Activated T-helper 17 cell treated with anti-CD3 and anti-CD28 coated beads, Interleukin-2, amount 50 U/mL, for 72 hours (primary cell): ENCODE measurements around the gene PLS1. TPM values are rescaled to one million over a fixed set of nuclear protein-coding genes. Genes with fewer than 3 reads are reported as not detected.
"Not testable (repeated sequence)": the region's sequence is repeated elsewhere in the genome, so short reads cannot be mapped to it uniquely, and the experiment has no call there.

Experiments used
- ATAC-seq: fragments of 150-1000 bp; cut with Tn5 transposase; replicated peaks from 2 replicates; pipeline ENCODE4 v1.10.0; 2021; ENCODE audit warnings: mild to moderate bottlenecking, moderate library complexity
- H3K27ac Mint-ChIP-seq: one replicate; pipeline ENCODE4 v1.8.0; 2022; ENCODE audit warnings: mixed read lengths
- H3K27me3 Mint-ChIP-seq: one replicate; pipeline ENCODE4 v1.8.0; 2022; ENCODE audit warnings: mixed read lengths
- H3K36me3 Mint-ChIP-seq: one replicate; pipeline ENCODE4 v1.8.0; 2022; ENCODE audit warnings: low read depth, mild to moderate bottlenecking, mixed read lengths
- H3K4me1 Mint-ChIP-seq: one replicate; pipeline ENCODE4 v1.8.0; 2022; ENCODE audit warnings: mixed read lengths
- H3K4me3 Mint-ChIP-seq: one replicate; pipeline ENCODE4 v1.8.0; 2022; ENCODE audit warnings: mild to moderate bottlenecking, mixed read lengths
- H3K9me3 Mint-ChIP-seq: one replicate; pipeline ENCODE4 v1.8.0; 2022; ENCODE audit warnings: mixed read lengths
- total RNA-seq, 2 donors: library from RNA; stranded (reverse); gene quantifications; one replicate each; pipeline ENCODE4 v1.2.3, GENCODE V29; 2022

PLS1 gene
- total RNA-seq, 2 donors from 2014 or later: 1.5 to 5.4 TPM

DNA sequence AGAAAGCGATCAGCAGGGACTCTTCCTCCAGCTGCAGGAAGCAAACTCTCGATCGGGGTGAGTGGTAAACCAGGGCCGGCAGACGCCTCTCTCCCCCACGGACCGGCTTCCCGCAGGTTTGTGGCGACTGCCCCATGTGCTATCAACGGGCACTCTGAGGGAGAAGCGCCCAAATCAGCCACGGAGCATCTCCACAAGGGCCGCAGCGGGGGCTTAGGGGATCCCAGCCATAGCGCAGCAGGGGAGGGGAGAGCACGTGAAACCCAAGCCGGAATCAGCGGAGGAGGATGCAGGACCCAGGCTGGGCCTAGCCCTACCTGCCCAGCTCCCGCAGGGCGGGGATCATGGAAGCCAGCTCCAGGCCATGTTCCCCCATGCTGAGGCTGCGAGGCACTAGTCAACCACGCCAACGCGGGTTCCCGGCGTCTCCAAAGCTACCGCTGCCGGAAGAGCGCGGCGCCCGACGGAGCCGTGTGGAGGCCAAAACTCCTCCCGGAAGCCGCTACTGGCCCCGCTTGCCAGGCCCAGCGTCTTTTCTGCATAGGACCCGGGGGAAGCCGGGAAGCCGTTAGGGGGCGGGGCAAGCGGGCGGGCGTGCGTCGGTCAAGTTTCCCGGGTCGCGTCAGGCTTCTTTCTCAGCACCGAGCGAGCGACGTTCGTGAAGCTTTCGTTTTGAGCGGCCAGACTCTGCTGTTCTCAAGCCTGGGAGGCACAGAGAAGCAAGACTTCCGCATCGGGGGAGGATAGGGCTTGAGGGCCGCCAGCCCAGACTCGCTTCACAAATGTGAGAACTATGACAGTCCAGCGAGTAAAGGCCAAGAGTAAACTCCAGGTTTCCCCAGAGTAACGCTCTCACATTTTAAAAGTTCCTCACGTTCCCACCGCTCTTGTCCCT is 17.6 kb upstream of the PLS1 start, which contains the start of gene ATR:
Gene ATR (minus strand): TSS at position 405 of the 895 bp plus-strand sequence. CDS start 29 bp downstream, at position 376.
- Mint-ChIP-seq H3K4me1 (peaks cover 28% of the 10 kb centered on the region), H3K9me3 (no peaks in the 10 kb centered on the region), H3K27me3 (peaks cover 6% of the 10 kb centered on the region), H3K27ac (peak within 1 kb of the TSS; percentile 97), H3K36me3 (peaks cover 19% of the 10 kb centered on the region), H3K4me3 (peak within 1 kb of the TSS; percentile 98)
- peak; percentile 96 for ATAC-seq

DNA sequence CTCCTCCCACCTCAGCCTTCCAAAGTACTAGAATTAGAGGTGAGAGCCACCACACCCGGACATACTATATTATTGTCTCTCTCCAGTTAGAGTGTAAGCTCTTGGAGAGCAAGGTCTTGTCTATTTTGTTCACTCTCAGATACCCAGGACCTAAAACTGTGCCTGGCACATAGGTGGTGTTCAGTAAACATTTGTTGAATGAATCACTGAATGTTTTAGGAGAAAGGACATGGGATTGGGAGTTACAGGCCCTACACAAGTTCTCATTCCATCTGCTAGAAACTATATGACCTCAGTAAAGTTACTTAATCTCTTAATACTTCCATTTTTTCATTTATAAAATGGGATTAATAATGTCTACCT is 16.2 kb upstream of the PLS1 start:
- peaks cover 22% of the 10 kb centered on the region for H3K4me1 Mint-ChIP-seq
- peak overlapping the region; percentile 97 for H3K27ac Mint-ChIP-seq
- ATAC-seq: no peak
- peak overlapping the region; percentile 98 for H3K4me3 Mint-ChIP-seq
- peaks cover 14% of the 10 kb centered on the region for H3K36me3 Mint-ChIP-seq
- H3K9me3 Mint-ChIP-seq: no peaks in the 10 kb centered on the region
- H3K27me3 Mint-ChIP-seq: peaks cover 6% of the 10 kb centered on the region

DNA sequence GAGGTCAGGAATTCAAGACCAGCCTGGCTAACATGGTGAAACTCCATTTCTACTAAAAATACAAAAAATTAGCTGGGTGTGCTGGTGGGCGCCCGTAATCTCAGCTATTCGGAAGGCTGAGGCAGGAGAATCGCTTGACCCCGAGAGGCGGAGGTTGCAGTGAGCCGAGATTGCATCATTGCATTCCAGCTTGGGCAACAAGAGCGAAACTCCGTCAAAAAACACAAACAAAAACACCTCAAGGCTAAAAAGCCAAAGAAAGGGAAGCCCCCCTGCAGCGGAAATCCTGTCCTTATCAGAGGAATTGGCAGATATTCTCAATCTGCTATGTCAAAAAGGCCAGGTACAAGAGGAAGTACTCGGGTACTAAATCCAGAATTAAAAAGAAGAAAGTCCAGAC is 15.1 kb upstream of the PLS1 start:
- H3K27me3 Mint-ChIP-seq: not testable (repeated sequence)

DNA sequence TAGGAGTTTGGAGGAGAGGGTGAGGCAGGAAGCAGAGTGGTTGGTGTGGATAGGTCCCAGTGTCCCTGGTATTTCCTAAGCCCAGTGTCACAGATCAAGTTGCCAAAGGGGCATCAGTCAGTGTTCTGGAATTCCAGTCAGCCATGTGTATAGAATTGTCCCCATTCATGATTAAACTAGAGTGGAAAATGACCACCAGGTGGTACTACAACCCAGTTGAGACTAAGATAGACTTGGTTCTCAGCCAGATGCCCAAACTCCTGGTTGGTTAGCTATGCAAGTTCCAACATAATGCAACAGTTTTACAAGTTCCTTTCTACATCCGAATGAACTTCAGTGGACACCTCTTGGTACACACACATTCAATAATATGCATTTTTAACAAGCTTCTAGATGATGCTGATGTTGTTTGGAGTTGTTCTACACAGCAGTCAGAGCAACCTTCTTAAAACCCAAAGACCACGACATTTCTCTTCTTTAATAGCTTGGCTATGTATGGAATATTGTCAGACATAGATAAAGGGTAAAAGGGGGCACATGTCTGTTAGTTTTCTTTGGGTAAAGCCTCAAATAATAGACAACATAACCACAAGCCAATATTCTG is 9.3 kb upstream of the PLS1 start:
- H3K4me1 Mint-ChIP-seq: no peaks in the 10 kb centered on the region
- no peaks in the 10 kb centered on the region for H3K36me3 Mint-ChIP-seq
- H3K4me3 Mint-ChIP-seq: no peak overlapping the region
- H3K9me3 Mint-ChIP-seq: no peaks in the 10 kb centered on the region
- ATAC-seq: peak; percentile 53
- no peak overlapping the region for H3K27ac Mint-ChIP-seq
- peaks cover 10% of the 10 kb centered on the region for H3K27me3 Mint-ChIP-seq

More for the DNA sequence above, 15.1 kb upstream of the PLS1 start:
- H3K4me1 Mint-ChIP-seq: peaks cover 13% of the 10 kb centered on the region
- H3K36me3 Mint-ChIP-seq, ATAC-seq, H3K4me3 Mint-ChIP-seq, H3K9me3 Mint-ChIP-seq, H3K27ac Mint-ChIP-seq: not testable (repeated sequence)

DNA sequence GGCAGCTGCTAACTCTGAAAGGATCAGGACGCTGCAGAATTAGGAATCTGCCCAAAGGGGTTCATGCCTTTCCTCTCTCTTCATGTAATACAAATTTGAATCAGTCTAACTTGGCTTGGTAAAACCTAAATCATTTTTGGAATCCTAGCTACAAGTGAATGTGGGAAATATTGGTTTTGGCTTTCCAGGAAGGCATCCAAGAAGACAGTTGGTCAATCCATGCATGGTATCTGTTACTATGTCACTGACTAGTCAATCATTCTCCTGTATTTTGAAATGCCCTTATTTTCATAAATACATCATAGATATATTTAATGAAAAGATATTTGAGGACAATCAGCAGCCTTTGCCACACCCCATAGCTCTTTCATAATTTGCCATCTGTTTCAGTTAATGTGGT is 7.5 kb upstream of the PLS1 start:
- H3K27ac Mint-ChIP-seq: no peak overlapping the region
- no peaks in the 10 kb centered on the region for H3K36me3 Mint-ChIP-seq
- H3K4me3 Mint-ChIP-seq: no peak overlapping the region

DNA sequence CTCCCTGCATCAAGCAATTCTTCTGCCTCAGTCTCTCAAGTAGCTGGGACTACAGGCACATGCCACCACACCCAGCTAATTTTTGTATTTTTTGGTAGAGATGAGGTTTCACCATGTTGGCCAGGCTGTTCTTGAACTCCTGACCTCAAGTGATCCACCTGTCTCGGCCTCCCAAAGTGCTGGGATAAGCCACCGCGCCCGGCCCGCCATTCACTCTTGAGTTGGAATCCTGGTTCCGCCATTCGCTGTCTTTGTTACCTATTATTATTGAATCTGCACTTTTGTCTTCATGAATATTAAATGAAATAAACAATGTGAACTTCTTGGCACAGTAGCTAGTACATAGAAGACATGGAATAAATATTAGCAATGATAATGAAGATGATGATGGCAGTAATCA is 3.9 kb upstream of the PLS1 start:
- ATAC-seq, H3K9me3 Mint-ChIP-seq, H3K4me3 Mint-ChIP-seq, H3K27ac Mint-ChIP-seq, H3K4me1 Mint-ChIP-seq, H3K27me3 Mint-ChIP-seq, H3K36me3 Mint-ChIP-seq: not testable (repeated sequence)

More for the DNA sequence above, 7.5 kb upstream of the PLS1 start:
- H3K9me3 Mint-ChIP-seq: no peaks in the 10 kb centered on the region
- no peaks in the 10 kb centered on the region for H3K4me1 Mint-ChIP-seq
- H3K27me3 Mint-ChIP-seq: peaks cover 4% of the 10 kb centered on the region
- no peak for ATAC-seq

DNA sequence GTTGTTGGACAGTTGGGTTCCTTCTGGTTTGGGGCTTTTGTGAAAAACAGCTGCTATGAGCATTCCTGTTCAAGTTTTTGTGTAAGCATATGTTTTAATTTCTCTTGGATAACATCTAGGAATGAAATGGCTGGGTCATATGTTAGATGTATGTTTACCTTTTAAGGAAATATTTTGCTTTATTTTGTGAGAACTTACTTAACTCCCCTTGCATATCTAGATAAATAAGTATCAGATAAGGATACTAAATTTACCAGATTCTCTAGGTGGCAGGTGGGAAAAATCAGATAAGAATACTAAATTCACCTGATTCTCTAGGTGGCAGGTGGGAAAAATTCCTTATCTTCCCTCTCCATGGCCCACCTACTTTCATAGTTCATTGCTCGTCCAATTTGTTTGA is 1.1 kb upstream of the PLS1 start:
- Mint-ChIP-seq H3K36me3 (no peaks in the 10 kb centered on the region), H3K9me3 (no peaks in the 10 kb centered on the region), H3K4me3 (peak overlapping the region; percentile 91), H3K27me3 (peaks cover 1% of the 10 kb centered on the region), H3K4me1 (no peaks in the 10 kb centered on the region), H3K27ac (no peak overlapping the region)
- ATAC-seq: no peak

DNA sequence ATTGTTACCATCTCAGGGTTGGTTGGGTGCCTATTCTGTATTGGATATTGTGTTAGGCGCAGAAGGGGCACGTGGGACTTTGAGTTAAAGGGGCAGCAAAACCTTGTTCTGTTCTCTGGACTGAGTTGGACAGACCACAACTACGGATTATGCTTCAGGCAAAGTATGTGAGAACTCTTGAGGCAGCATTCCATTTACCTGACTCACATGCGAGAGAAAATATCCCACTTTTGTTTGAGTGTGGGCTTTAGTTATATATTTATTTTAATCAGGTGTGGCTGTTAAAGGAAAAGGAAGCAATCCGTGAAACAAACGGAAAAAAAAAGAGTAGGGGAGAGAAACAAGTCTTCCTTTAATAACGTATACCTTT is 627 bp upstream of the PLS1 start:
- ATAC-seq: no peak
- no peaks in the 10 kb centered on the region for H3K9me3 Mint-ChIP-seq
- no peaks in the 10 kb centered on the region for H3K36me3 Mint-ChIP-seq
- H3K4me3 Mint-ChIP-seq: peak overlapping the region; percentile 91
- H3K27me3 Mint-ChIP-seq: no peaks in the 10 kb centered on the region
- peak overlapping the region; percentile 49 for H3K27ac Mint-ChIP-seq
- H3K4me1 Mint-ChIP-seq: no peaks in the 10 kb centered on the region

DNA sequence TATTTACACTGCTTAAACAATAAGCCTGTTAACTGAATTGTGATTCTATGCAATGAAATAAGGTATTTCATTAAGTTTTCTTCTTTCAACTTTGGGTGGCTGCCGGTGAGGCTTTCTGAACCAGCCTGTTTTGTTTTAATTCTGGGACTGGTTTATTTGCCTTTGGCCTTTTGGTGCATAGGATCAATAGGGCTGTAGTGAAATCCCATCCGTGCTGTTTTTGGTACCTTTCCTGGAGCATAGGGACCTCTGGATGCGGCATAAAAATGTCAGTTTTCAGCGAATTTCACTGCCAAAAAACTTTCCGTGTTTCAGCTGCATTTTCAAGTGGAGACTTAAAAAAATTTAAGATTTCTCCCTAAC is 514 bp downstream of the PLS1 start:
- Mint-ChIP-seq H3K27ac (no peak overlapping the region), H3K27me3 (no peaks in the 10 kb centered on the region), H3K9me3 (no peaks in the 10 kb centered on the region), H3K4me3 (peak overlapping the region; percentile 91), H3K36me3 (no peaks in the 10 kb centered on the region), H3K4me1 (no peaks in the 10 kb centered on the region)
- no peak for ATAC-seq

DNA sequence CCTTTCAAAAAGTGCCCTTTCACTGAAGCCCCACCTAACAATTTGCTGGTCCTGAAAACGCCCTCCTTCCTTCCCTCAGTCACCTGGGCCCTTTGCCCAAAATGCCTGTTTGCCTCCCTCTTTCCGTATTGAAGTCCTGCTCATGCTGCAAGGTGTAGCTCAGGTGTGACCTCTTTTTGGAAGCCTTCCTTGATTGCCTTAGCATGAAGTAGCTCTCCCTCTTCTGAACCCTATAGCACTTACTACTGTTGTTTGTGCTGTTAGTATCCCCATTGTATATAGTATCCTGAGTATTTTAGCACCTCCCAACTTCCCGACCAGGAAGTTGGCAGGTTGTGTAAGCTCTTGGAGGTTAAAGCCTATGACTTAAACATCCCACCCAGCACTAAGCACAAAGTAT is 1.7 kb downstream of the PLS1 start:
- Mint-ChIP-seq H3K27ac (no peak overlapping the region), H3K36me3 (no peaks in the 10 kb centered on the region), H3K27me3 (no peaks in the 10 kb centered on the region), H3K4me3 (no peak overlapping the region), H3K9me3 (no peaks in the 10 kb centered on the region), H3K4me1 (no peaks in the 10 kb centered on the region)
- no peak for ATAC-seq

DNA sequence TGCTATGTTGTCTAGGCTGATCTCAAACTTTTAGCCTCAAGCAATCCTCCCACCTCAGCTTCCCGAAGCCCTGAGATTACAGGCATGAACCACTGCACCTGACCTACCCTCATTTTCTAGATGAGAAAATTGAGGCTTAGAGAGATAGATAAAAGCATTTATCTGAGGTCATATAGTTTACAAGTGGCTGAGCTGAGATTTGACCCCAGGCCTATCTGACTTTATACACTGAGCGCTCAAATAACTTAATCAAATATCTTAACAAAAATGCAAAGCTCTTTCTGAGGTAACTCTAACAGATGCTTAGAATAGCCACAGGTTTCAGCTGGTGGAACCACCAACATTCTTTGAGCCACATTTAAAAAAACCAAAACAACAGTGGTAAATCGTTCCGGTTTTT is 5.5 kb downstream of the PLS1 start:
- H3K4me1 Mint-ChIP-seq: no peaks in the 10 kb centered on the region
- no peak overlapping the region for H3K27ac Mint-ChIP-seq
- no peaks in the 10 kb centered on the region for H3K36me3 Mint-ChIP-seq
- ATAC-seq: no peak
- no peaks in the 10 kb centered on the region for H3K27me3 Mint-ChIP-seq
- no peak overlapping the region for H3K4me3 Mint-ChIP-seq
- H3K9me3 Mint-ChIP-seq: no peaks in the 10 kb centered on the region

DNA sequence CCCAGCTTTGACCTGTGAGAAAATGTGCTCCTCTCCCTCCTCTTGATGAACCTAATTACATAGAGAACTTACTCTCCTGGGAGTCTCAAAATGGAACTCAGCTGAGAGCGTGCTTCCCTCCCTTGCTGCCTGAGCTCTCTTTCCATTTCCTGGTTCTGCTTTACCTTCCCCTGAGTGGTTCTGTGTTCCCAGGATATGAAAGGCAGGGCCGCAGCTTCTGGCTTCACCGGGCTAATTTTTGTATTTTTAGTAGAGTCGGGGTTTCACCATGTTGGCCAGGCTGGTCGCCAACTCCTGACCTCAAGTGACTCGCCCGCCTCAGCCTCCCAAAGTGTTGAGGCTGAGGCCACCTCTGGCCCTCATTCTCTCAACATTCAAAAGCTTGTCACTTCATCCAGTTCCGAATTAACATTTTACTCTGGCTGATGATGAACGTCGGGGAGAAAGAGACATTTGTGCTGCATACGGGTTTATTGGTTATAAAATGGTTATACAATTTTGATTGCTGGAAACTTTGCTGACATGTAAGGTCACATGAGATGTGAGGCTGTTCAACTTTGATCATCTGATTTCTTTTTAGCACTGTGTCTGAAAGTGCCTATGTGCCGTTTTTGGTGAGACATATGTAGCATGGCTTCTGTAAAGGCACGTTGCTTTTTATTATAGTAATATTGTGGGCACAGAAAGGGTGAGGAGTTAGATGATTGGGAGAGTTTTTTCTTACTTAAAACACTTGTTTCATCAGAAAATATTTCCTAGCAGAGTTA is 6.6 kb downstream of the PLS1 start:
- Mint-ChIP-seq H3K4me3 (no peak overlapping the region), H3K27me3 (no peaks in the 10 kb centered on the region), H3K36me3 (no peaks in the 10 kb centered on the region), H3K4me1 (no peaks in the 10 kb centered on the region), H3K27ac (no peak overlapping the region), H3K9me3 (no peaks in the 10 kb centered on the region)
- no peak for ATAC-seq

DNA sequence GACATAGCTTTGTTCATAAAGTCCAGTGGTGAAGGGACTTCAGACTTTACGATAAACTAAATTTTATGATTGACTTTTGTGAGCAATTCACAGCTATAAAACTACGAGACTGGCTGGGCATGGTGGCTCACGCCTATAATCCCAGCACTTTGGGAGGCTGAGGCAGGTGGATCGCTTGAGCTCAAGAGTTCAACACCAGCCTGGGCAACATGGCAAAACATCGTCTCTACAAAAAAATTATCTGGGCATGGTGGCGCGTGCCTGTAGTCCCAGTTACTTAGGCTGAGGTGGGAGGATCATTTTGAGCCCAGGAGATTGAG is 7.2 kb downstream of the PLS1 start:
- not testable (repeated sequence) for H3K4me3 Mint-ChIP-seq, H3K27me3 Mint-ChIP-seq, ATAC-seq, H3K27ac Mint-ChIP-seq, H3K9me3 Mint-ChIP-seq, H3K36me3 Mint-ChIP-seq, H3K4me1 Mint-ChIP-seq

DNA sequence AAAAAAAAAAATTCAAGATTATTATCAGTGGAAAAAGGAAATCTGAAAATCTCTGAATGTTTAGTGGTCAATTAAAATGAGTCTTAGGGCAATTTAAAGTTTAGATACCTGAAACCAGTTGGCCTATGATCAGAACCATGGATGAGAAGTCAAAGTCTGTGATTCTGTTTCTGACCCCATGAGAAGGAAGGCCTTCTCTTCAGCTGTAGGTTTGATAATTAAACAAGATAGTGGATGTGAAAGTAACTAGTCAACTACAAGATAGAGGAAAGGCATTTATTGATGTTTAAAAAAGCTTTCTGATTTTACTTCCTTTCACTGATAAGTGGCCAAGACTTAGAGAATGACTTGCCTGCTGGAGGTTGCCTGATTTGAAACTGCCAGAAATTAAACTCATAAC is 8.7 kb downstream of the PLS1 start:
- no peak overlapping the region for H3K4me3 Mint-ChIP-seq
- no peaks in the 10 kb centered on the region for H3K36me3 Mint-ChIP-seq
- H3K9me3 Mint-ChIP-seq: no peaks in the 10 kb centered on the region

DNA sequence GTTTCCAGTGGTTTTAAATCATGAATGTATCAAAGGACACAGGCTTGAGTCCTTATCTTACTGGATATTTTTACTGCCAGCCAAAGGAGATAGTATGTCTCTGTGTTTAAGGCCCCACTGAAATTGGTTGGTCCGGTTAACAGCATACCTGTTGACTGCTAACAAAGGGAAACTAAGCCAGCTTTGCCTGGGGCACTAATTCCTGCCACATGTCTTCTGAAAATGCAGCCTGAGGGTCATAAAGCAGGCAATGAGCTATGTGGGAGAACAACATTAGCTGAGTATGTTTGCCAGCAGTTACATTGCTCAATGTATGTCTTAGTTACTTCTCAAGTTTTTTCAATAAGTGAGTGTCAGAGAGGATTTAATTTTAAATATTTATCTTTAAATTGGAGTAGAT is 12.4 kb downstream of the PLS1 start:
- Mint-ChIP-seq H3K27me3 (no peaks in the 10 kb centered on the region), H3K4me1 (no peaks in the 10 kb centered on the region), H3K4me3 (no peak overlapping the region), H3K27ac (no peak overlapping the region), H3K36me3 (no peaks in the 10 kb centered on the region), H3K9me3 (no peaks in the 10 kb centered on the region)
- no peak for ATAC-seq

More for the DNA sequence above, 8.7 kb downstream of the PLS1 start:
- H3K4me1 Mint-ChIP-seq: no peaks in the 10 kb centered on the region
- no peak overlapping the region for H3K27ac Mint-ChIP-seq
- no peak for ATAC-seq
- no peaks in the 10 kb centered on the region for H3K27me3 Mint-ChIP-seq
